GM23338 (cell line): ENCODE results near the gene DIABLO. TPM values are rescaled to one million over a fixed set of nuclear protein-coding genes. Genes with fewer than 3 reads are reported as not detected.

Experiments
- ATAC-seq: fragments of 200-7000 bp; cut with Tn5 transposase; 3 replicates; pipeline ENCODE4 v1.9.1; 2020
- DNase-seq: peaks from one replicate; pipeline ENCODE4 v3.0.0-alpha.2; 2015; ENCODE audit warnings: low spot score
- H2AFZ ChIP-seq: fragments of 200-600 bp; sonication (generic); 2 replicates; pipeline ENCODE4 v1.8.0; 2016; ENCODE audit warnings: antibody characterized with exemption, mild to moderate bottlenecking, moderate library complexity
- H3F3A ChIP-seq: fragments of 200-600 bp; sonication (generic); replicated peaks from 2 replicates; pipeline ENCODE4 v1.8.0; 2017; ENCODE audit warnings: antibody characterized with exemption, mixed run types, low read depth
- H3K27ac ChIP-seq: fragments of 200-600 bp; sonication (generic); 2 replicates; pipeline ENCODE4 v1.6.1; 2016; ENCODE audit warnings: low read depth
- H3K27me3 ChIP-seq: fragments of 200-600 bp; sonication (generic); 2 replicates; pipeline ENCODE4 v1.8.0; 2016; ENCODE audit warnings: mild to moderate bottlenecking, mixed run types, moderate library complexity; ENCODE audit not compliant: insufficient read depth
- H3K36me3 ChIP-seq: fragments of 200-600 bp; sonication (generic); 2 replicates; pipeline ENCODE4 v1.8.0; 2016; ENCODE audit warnings: mild to moderate bottlenecking; ENCODE audit not compliant: insufficient read depth
- H3K4me1 ChIP-seq: fragments of 200-600 bp; sonication (generic); 2 replicates; pipeline ENCODE4 v1.8.0; 2016; ENCODE audit warnings: mild to moderate bottlenecking, moderate library complexity; ENCODE audit not compliant: insufficient read depth
- H3K4me2 ChIP-seq: fragments of 200-600 bp; sonication (generic); 2 replicates; pipeline ENCODE4 v1.7.1; 2017; ENCODE audit warnings: mixed run types
- H3K4me3 ChIP-seq: fragments of 200-600 bp; sonication (generic); 2 replicates; pipeline ENCODE4 v1.6.1; 2016; ENCODE audit warnings: mixed run types
- H3K79me2 ChIP-seq: fragments of 200-600 bp; sonication (generic); replicated peaks from 2 replicates; pipeline ENCODE4 v1.8.0; 2017; ENCODE audit warnings: mild to moderate bottlenecking; ENCODE audit not compliant: insufficient read depth
- H3K9me2 ChIP-seq: fragments of 200-600 bp; sonication (generic); 2 replicates; pipeline ENCODE4 v1.8.0; 2017; ENCODE audit not compliant: insufficient read depth
- H4K20me1 ChIP-seq: fragments of 200-600 bp; sonication (generic); replicated peaks from 2 replicates; pipeline ENCODE4 v1.8.0; 2017; ENCODE audit warnings: mild to moderate bottlenecking; ENCODE audit not compliant: insufficient read depth
- H3K27ac Mint-ChIP-seq: 2 replicates; pipeline ENCODE4 v1.8.0; 2020; ENCODE audit warnings: inconsistent platforms, mild to moderate bottlenecking, moderate library complexity, mixed read lengths
- H3K27me3 Mint-ChIP-seq: 3 replicates; pipeline ENCODE4 v1.8.0; 2022; ENCODE audit warnings: low read depth, mild to moderate bottlenecking, moderate library complexity, mixed read lengths, inconsistent platforms; ENCODE audit not compliant: insufficient read depth, poor library complexity
- H3K36me3 Mint-ChIP-seq: 3 replicates; pipeline ENCODE4 v1.8.0; 2021; ENCODE audit warnings: low read depth, mild to moderate bottlenecking, inconsistent platforms, moderate library complexity, mixed read lengths
- H3K4me1 Mint-ChIP-seq: 3 replicates; pipeline ENCODE4 v1.8.0; 2020; ENCODE audit warnings: mild to moderate bottlenecking, inconsistent platforms, mixed read lengths
- H3K4me3 Mint-ChIP-seq: 3 replicates; pipeline ENCODE4 v1.8.0; 2021; ENCODE audit warnings: moderate library complexity, mild to moderate bottlenecking, inconsistent platforms, mixed read lengths
- H3K9me3 Mint-ChIP-seq: 3 replicates; pipeline ENCODE4 v1.8.0; 2020; ENCODE audit warnings: moderate library complexity, mild to moderate bottlenecking, inconsistent platforms, mixed read lengths
- EZH2 ChIP-seq: fragments of 200-600 bp; sonication (generic); IDR thresholded peaks from one replicate; pipeline ENCODE4 v1.8.0; 2017; ENCODE audit warnings: antibody characterized with exemption, mild to moderate bottlenecking, low read depth; ENCODE audit not compliant: unreplicated experiment
- EZH2phosphoT487 ChIP-seq: fragments of 200-600 bp; sonication (generic); IDR thresholded peaks from one replicate; pipeline ENCODE4 v1.8.1; 2018; ENCODE audit warnings: antibody characterized with exemption; ENCODE audit not compliant: unreplicated experiment
- STAT1 ChIP-seq: IDR thresholded peaks from one replicate; pipeline ENCODE4 v1.6.1; 2016; ENCODE audit warnings: antibody characterized with exemption; ENCODE audit not compliant: unreplicated experiment
- ZNF331 ChIP-seq: fragments of 250-450 bp; sonication (Bioruptor Pico); IDR thresholded peaks from 2 replicates; pipeline ENCODE4 v1.5.0; 2020; ENCODE audit warnings: low read depth, mild to moderate bottlenecking, moderate library complexity
- polyA plus RNA-seq: library from polyadenylated mRNA; unstranded; fragments of >200 nt; fragmentation: Nextera tagmentation; extraction: Ambion mirVana; gene quantifications from 2 replicates; pipeline ENCODE4 v1.2.1, GENCODE V29; 2016
- total RNA-seq: library from RNA; depleted of rRNA; stranded (reverse); fragments of >200 nt; shearing (Covaris generic); gene quantifications from 2 replicates; pipeline ENCODE4 v1.2.3, GENCODE V29; 2014
- TF ChIP-seq, protein P1 (sequence below): IDR thresholded peaks from one replicate; pipeline ENCODE4 v1.6.1; 2018; ENCODE audit warnings: antibody characterized with exemption; ENCODE audit not compliant: unreplicated experiment
- TF ChIP-seq, protein P2 (sequence below): fragments of 250-450 bp; sonication (Bioruptor Pico); IDR thresholded peaks from 2 replicates; pipeline ENCODE4 v1.5.0; 2020; ENCODE audit warnings: mild to moderate bottlenecking, moderate library complexity

DIABLO gene
- total and polyA plus RNA-seq, 2 experiments from 2014 or later = 72.0 to 82.7 TPM

DNA sequence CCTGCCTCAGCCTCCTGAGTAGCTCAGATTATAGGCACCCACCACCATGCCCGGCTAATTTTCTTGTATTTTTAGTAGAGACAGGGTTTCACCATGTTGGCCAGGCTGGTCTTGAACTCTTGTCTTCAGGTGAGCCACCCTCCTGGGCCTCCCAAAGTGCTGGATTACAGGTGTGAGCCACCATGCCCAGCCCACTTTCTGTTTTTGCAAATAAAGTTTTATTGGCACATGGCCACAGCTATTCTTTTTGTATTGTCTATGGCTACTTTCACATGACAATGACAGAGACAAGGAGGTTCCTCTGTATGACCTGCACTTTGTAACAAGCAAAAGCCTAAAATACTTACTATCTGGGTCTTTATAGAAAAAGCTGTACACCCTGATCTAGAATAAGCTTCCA, 19.7 kb upstream of the DIABLO start:
- no peaks in the 10 kb centered on the region; the same call in 1 of the 2 replicates for H4K20me1 ChIP-seq
- Mint-ChIP-seq H3K9me3 (no peaks in the 10 kb centered on the region; the same call in 2 of the 3 replicates), H3K4me1 (no peaks in the 10 kb centered on the region), H3K27ac (no peak overlapping the region), H3K36me3 (peaks cover 14% of the 10 kb centered on the region), H3K27me3 (peaks cover 3% of the 10 kb centered on the region), H3K4me3 (no peak overlapping the region)
- no peak overlapping the region for H3K27ac ChIP-seq
- H3K79me2 ChIP-seq = no peaks in the 10 kb centered on the region; the same call in 1 of the 2 replicates
- no peaks in the 10 kb centered on the region for H3K9me2 ChIP-seq
- TF ChIP-seq EZH2phosphoT487 (no peak), EZH2 (no peak), ZNF331 (CRISPR knock-in tag) (no peak), STAT1 (no peak)
- TF ChIP-seq, protein P1, sequence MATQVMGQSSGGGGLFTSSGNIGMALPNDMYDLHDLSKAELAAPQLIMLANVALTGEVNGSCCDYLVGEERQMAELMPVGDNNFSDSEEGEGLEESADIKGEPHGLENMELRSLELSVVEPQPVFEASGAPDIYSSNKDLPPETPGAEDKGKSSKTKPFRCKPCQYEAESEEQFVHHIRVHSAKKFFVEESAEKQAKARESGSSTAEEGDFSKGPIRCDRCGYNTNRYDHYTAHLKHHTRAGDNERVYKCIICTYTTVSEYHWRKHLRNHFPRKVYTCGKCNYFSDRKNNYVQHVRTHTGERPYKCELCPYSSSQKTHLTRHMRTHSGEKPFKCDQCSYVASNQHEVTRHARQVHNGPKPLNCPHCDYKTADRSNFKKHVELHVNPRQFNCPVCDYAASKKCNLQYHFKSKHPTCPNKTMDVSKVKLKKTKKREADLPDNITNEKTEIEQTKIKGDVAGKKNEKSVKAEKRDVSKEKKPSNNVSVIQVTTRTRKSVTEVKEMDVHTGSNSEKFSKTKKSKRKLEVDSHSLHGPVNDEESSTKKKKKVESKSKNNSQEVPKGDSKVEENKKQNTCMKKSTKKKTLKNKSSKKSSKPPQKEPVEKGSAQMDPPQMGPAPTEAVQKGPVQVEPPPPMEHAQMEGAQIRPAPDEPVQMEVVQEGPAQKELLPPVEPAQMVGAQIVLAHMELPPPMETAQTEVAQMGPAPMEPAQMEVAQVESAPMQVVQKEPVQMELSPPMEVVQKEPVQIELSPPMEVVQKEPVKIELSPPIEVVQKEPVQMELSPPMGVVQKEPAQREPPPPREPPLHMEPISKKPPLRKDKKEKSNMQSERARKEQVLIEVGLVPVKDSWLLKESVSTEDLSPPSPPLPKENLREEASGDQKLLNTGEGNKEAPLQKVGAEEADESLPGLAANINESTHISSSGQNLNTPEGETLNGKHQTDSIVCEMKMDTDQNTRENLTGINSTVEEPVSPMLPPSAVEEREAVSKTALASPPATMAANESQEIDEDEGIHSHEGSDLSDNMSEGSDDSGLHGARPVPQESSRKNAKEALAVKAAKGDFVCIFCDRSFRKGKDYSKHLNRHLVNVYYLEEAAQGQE = no peak
- TF ChIP-seq, protein P2, sequence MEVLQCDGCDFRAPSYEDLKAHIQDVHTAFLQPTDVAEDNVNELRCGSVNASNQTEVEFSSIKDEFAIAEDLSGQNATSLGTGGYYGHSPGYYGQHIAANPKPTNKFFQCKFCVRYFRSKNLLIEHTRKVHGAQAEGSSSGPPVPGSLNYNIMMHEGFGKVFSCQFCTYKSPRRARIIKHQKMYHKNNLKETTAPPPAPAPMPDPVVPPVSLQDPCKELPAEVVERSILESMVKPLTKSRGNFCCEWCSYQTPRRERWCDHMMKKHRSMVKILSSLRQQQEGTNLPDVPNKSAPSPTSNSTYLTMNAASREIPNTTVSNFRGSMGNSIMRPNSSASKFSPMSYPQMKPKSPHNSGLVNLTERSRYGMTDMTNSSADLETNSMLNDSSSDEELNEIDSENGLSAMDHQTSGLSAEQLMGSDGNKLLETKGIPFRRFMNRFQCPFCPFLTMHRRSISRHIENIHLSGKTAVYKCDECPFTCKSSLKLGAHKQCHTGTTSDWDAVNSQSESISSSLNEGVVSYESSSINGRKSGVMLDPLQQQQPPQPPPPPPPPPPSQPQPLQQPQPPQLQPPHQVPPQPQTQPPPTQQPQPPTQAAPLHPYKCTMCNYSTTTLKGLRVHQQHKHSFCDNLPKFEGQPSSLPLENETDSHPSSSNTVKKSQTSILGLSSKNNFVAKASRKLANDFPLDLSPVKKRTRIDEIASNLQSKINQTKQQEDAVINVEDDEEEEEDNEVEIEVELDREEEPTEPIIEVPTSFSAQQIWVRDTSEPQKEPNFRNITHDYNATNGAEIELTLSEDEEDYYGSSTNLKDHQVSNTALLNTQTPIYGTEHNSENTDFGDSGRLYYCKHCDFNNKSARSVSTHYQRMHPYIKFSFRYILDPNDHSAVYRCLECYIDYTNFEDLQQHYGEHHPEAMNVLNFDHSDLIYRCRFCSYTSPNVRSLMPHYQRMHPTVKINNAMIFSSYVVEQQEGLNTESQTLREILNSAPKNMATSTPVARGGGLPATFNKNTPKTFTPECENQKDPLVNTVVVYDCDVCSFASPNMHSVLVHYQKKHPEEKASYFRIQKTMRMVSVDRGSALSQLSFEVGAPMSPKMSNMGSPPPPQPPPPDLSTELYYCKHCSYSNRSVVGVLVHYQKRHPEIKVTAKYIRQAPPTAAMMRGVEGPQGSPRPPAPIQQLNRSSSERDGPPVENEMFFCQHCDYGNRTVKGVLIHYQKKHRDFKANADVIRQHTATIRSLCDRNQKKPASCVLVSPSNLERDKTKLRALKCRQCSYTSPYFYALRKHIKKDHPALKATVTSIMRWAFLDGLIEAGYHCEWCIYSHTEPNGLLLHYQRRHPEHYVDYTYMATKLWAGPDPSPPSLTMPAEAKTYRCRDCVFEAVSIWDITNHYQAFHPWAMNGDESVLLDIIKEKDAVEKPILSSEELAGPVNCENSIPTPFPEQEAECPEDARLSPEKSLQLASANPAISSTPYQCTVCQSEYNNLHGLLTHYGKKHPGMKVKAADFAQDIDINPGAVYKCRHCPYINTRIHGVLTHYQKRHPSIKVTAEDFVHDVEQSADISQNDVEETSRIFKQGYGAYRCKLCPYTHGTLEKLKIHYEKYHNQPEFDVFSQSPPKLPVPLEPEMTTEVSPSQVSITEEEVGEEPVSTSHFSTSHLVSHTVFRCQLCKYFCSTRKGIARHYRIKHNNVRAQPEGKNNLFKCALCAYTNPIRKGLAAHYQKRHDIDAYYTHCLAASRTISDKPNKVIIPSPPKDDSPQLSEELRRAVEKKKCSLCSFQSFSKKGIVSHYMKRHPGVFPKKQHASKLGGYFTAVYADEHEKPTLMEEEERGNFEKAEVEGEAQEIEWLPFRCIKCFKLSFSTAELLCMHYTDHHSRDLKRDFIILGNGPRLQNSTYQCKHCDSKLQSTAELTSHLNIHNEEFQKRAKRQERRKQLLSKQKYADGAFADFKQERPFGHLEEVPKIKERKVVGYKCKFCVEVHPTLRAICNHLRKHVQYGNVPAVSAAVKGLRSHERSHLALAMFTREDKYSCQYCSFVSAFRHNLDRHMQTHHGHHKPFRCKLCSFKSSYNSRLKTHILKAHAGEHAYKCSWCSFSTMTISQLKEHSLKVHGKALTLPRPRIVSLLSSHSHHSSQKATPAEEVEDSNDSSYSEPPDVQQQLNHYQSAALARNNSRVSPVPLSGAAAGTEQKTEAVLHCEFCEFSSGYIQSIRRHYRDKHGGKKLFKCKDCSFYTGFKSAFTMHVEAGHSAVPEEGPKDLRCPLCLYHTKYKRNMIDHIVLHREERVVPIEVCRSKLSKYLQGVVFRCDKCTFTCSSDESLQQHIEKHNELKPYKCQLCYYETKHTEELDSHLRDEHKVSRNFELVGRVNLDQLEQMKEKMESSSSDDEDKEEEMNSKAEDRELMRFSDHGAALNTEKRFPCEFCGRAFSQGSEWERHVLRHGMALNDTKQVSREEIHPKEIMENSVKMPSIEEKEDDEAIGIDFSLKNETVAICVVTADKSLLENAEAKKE (CRISPR knock-in tag) = no peak
- H3K4me2 ChIP-seq = no peak overlapping the region
- no peak overlapping the region for H2AFZ ChIP-seq
- no peak overlapping the region for H3K4me3 ChIP-seq
- no peaks in the 10 kb centered on the region for H3F3A ChIP-seq
- ATAC-seq = no peak
- H3K36me3 ChIP-seq = peaks cover 3% of the 10 kb centered on the region; the same call in 1 of the 2 replicates
- H3K27me3 ChIP-seq = no peaks in the 10 kb centered on the region
- H3K4me1 ChIP-seq = no peaks in the 10 kb centered on the region
- DNase-seq = no peak
